Left colon (tissue), 2 donors: ENCODE data around the gene CD70. TPM values are rescaled to one million over a fixed set of nuclear protein-coding genes. Genes with fewer than 3 reads are reported as not detected.

Experiments used
- ATAC-seq: fragments of 200-7000 bp; cut with Tn5 transposase; one replicate; pipeline ENCODE4 v1.9.1; 2020; ENCODE audit warnings: mild to moderate bottlenecking, moderate library complexity
- DNase-seq, 2 donors: peaks; one replicate each; pipeline ENCODE4 v3.0.0-alpha.2; 2020
- intact Hi-C, 2 donors: fragments of 100-400 bp; cut with DNase I in 1 of 2; cut with micrococcal nuclease in 1 of 2; formaldehyde crosslinking; loops; one replicate each; pipeline versions ENCODE4 v1.11.2 to v1.14.0; 2022; cut with DNase I, micrococcal nuclease
- total RNA-seq, 2 donors: library from RNA; stranded (reverse); fragmentation: NEBNext Ultra II Directional; extraction: Animal tissue kit (Norgen Biotek cat#: 25700); gene quantifications; one replicate each; pipeline ENCODE4 v1.2.1, GENCODE V29; 2021
- donor health status: DM: no; HTN: no; CAD: no.
- donor health status: DM: yes; HTN: yes; CAD: no.

CD70 gene
- total RNA-seq, 2 donors from 2014 or later, result 0.64 TPM; not detected in 1

- intact Hi-C loops, result no loop called here
- ATAC-seq (peak; percentile 87), DNase-seq (no peak)
Observed at GRCh38 chr19:6540918-6541689, 49.8 kb downstream of the CD70 start.

- intact Hi-C loops, result no loop called here
- no peak for DNase-seq
- ATAC-seq, result no peak
Observed at GRCh38 chr19:6539514-6539913, 51.4 kb downstream of the CD70 start.

Other genes starting within 250 kb of the CD70 start
- 10 to 100 TPM; 65.1 to 71.1 TPM for gene CLPP, start 229.6 kb downstream of the CD70 start, total RNA-seq
- gene ALKBH7, start 218.4 kb downstream of the CD70 start, total RNA-seq, result 100 to 1,000 TPM; 134 to 154 TPM
- gene PSPN, start 215.2 kb downstream of the CD70 start, total RNA-seq, result 1 to 10 TPM; 2.5 to 3.8 TPM
- gene GTF2F1, start 198.0 kb downstream of the CD70 start, total RNA-seq, result 10 to 100 TPM; 52.7 to 58.9 TPM
- gene KHSRP, start 166.3 kb downstream of the CD70 start, total RNA-seq, result 100 to 1,000 TPM; 191 to 214 TPM
- gene SLC25A41, start 157.4 kb downstream of the CD70 start, total RNA-seq, result under 1 TPM; 0.47 to 0.85 TPM
- 100 to 1,000 TPM; 126 to 163 TPM for gene SLC25A23, start 131.4 kb downstream of the CD70 start, total RNA-seq
- gene CRB3, start 126.9 kb downstream of the CD70 start, total RNA-seq, result 100 to 1,000 TPM; 106 to 148 TPM
- gene DENND1C, start 109.4 kb downstream of the CD70 start, total RNA-seq, result 1 to 10 TPM; 2.8 TPM
- 1 to 10 TPM; 1.1 to 1.7 TPM for gene TUBB4A, start 88.8 kb downstream of the CD70 start, total RNA-seq
- gene TNFSF9, start 60.1 kb downstream of the CD70 start, total RNA-seq, result 1 to 10 TPM; 1.6 to 2.7 TPM
- gene TNFSF14, start 79.0 kb upstream of the CD70 start, total RNA-seq, result under 1 TPM; 0.34 to 0.73 TPM
- 100 to 1,000 TPM in 1 of 2 donors, 10 to 100 TPM in 1; 49.0 to 162 TPM for gene C3, start 129.5 kb upstream of the CD70 start, total RNA-seq
- 100 to 1,000 TPM; 124 to 128 TPM for gene GPR108, start 146.4 kb upstream of the CD70 start, total RNA-seq
- 10 to 100 TPM; 73.6 to 73.9 TPM for gene TRIP10, start 148.5 kb upstream of the CD70 start, total RNA-seq
- 10 to 100 TPM; 46.7 to 52.1 TPM for gene SH2D3A, start 176.3 kb upstream of the CD70 start, total RNA-seq
- 1 to 10 TPM; 8.2 to 8.5 TPM for gene VAV1, start 181.6 kb upstream of the CD70 start, total RNA-seq